AG04449 (cell line): ENCODE data around the gene NT5C2.
A peak's percentile ranks its signal among the peaks of the same experiment; 100 is the strongest.
"Not testable (repeated sequence)": the region's sequence is repeated elsewhere in the genome, so short reads cannot be mapped to it uniquely, and the experiment has no call there.

ENCODE experiments used
- CTCF ChIA-PET: fragments of 350-600 bp; formaldehyde crosslinking; extraction: SDS; loops from one replicate; lab custom pipeline; 2021; ENCODE audit warnings: antibody characterized with exemption; lab: Yijun Ruan, JAX
- POLR2A ChIA-PET: fragments of 400-600, 350-600 bp; formaldehyde crosslinking; extraction: SDS; loops from one replicate; lab custom pipeline; 2020; ENCODE audit warnings: antibody characterized with exemption, inconsistent platforms; lab: Yijun Ruan, JAX
- DNase-seq: peaks from one replicate; pipeline ENCODE4 v3.0.0-alpha.2; 2010; ENCODE audit warnings: low read depth, low spot score
- H3K4me3 ChIP-seq: 2 replicates; pipeline ENCODE4 v1.5.1; 2011; ENCODE audit warnings: low read depth, mild to moderate bottlenecking, control low read depth, low read length
- CTCF ChIP-seq: IDR thresholded peaks from one replicate; pipeline ENCODE4 v1.5.1; 2011; ENCODE audit warnings: mild to moderate bottlenecking, moderate library complexity, low read length, control low read depth, inconsistent platforms; ENCODE audit not compliant: insufficient read depth; ENCODE audit errors: missing control alignments

The NT5C2 gene

GRCh38 chr10:103069453-103070331 is 123.4 kb downstream of the NT5C2 start:
- DNase-seq = no peak
- CTCF ChIA-PET = interaction anchor here (0.7 to 20.8 kb wide), 17 partner anchors 10 to 348 kb away, joined by 3 to 475 read pairs (median 4); partner anchors contain the start of genes CNNM2 and CYP17A1
- POLR2A ChIA-PET = interaction anchor here (1.0 kb wide), 1 partner anchor 152 kb away, joined by 4 read pairs; the partner anchor contains the start of gene CNNM2
- H3K4me3 ChIP-seq = no peak overlapping the region
- peak; percentile 54 for TF ChIP-seq CTCF

GRCh38 chr10:103067956-103068355 is 125.1 kb downstream of the NT5C2 start:
- ChIA-PET CTCF (interaction anchor here (0.9 to 20.8 kb wide), 12 partner anchors 12 to 232 kb away, joined by 3 to 475 read pairs (median 4); partner anchors contain the start of genes CNNM2 and CYP17A1), POLR2A (no interaction called here)
- no peak for DNase-seq
- no peak overlapping the region for H3K4me3 ChIP-seq
- no peak for TF ChIP-seq CTCF

GRCh38 chr10:103067484-103067883 is 125.6 kb downstream of the NT5C2 start:
- ChIA-PET POLR2A (no interaction called here), CTCF (interaction anchor here (0.9 to 20.8 kb wide), 8 partner anchors 14 to 231 kb away, joined by 3 to 475 read pairs (median 4); partner anchors contain the start of genes CNNM2 and CYP17A1)
- no peak for TF ChIP-seq CTCF
- no peak for DNase-seq
- no peak overlapping the region for H3K4me3 ChIP-seq

GRCh38 chr10:103067099-103067477 is 126.0 kb downstream of the NT5C2 start:
- CTCF ChIA-PET = interaction anchor here (0.6 to 20.8 kb wide), 9 partner anchors 9 to 232 kb away, joined by 3 to 475 read pairs (median 3); partner anchors contain the start of gene CNNM2
- POLR2A ChIA-PET, H3K4me3 ChIP-seq, DNase-seq: not testable (repeated sequence)

GRCh38 chr10:103066141-103067098 is 126.7 kb downstream of the NT5C2 start:
- CTCF ChIA-PET = interaction anchor here (0.6 to 20.8 kb wide), 10 partner anchors 8 to 231 kb away, joined by 3 to 475 read pairs (median 3); partner anchors contain the start of gene CNNM2
- TF ChIP-seq CTCF = no peak

GRCh38 chr10:103064956-103065355 is 128.1 kb downstream of the NT5C2 start:
- no peak for DNase-seq
- no peak overlapping the region for H3K4me3 ChIP-seq
- ChIA-PET POLR2A (no interaction called here), CTCF (interaction anchor here (0.8 to 20.8 kb wide), 7 partner anchors 9 to 229 kb away, joined by 3 to 475 read pairs (median 4); partner anchors contain the start of gene CNNM2)
- TF ChIP-seq CTCF = no peak

More at GRCh38 chr10:103066141-103067098, 126.7 kb downstream of the NT5C2 start:
- DNase-seq = no peak
- no peak overlapping the region for H3K4me3 ChIP-seq
- POLR2A ChIA-PET = no interaction called here
